GM18498 (cell line): ENCODE data around the gene GPR39.

Experiments used
- ATAC-seq: cut with Tn5 transposase; IDR thresholded peaks from one replicate; pipeline ENCODE4 v1.9.1; 2021; ENCODE audit warnings: mild to moderate bottlenecking, moderate library complexity; ENCODE audit not compliant: unreplicated experiment

GPR39 gene

DNA sequence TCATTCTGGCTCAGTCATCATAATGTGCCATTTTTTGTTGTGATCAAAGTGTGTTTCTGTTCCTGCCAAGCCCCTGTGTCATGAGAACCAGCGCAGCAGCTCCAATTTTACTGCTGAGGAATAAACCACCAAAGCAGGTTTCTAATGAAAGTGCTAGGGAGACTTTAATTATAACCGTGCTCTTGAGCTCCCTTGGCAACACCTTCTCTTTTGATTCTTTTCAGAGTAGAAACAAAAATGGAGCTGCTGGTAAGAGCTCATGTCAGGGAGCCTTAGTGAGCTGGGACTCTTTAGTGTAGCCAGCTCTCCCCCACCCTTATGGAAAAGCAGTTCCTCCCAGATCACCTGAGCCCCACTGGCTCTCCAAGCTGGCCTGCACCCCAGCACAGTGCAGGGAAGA lies 179.1 kb downstream of the GPR39 start:
- no peak for ATAC-seq

DNA sequence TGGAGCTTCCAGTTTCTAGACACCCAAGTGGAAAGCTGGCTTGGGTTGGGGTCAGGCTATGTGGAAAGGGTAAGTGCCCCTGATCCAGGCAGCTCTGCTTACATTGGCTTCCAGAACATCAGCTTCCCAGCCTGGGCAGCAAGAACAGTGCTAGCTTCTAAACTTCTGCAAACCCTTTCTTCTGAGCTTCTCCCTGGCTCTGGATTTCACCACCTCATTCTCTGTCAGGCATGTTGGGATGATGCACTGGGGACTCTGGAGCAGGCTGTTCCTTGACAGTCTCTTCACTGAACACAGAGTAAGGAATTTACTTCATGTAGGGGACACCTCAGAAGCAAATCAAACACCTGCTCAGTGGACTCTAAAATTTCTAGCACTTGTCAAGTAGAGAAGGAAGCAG lies 180.6 kb downstream of the GPR39 start:
- ATAC-seq, result no peak

DNA sequence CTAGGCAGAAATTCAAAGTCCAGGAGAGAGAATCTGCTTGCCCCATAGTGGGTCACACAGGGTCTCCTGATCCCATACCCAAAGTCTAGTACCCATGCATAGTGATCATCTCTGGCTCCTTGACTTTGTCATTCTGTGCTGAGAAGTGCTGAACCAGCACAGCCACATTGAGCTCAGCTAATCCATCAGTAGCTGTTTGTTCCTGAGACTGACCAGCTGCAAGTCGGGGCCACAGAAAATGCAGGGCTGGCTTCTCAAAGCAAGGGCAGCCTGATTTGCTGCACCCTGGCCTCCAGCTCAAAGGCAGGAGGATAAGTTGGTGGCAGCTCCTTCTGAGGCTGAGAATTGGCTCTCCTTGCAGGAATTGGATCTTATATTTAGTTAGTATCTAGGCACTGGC lies 181.2 kb downstream of the GPR39 start:
- no peak for ATAC-seq

DNA sequence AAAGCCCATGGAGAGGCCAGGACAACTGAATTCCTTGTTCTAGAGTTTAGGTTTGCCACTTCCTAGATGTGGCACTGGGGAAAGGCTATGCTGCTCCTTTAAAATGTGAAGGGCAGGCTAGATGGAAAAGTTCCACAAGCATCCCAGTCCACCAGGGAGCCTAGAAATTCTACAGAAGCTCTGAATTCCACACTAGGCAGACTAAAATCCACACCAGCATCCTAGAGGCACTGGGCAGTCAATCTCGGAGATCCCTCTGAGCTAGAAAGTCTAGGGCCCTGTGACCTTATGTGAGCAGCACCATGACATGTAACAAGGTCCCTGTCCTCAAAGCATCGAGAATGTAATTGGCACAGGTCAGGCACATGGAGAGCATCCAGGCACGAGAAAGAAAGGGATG lies 181.9 kb downstream of the GPR39 start:
- ATAC-seq, result no peak

DNA sequence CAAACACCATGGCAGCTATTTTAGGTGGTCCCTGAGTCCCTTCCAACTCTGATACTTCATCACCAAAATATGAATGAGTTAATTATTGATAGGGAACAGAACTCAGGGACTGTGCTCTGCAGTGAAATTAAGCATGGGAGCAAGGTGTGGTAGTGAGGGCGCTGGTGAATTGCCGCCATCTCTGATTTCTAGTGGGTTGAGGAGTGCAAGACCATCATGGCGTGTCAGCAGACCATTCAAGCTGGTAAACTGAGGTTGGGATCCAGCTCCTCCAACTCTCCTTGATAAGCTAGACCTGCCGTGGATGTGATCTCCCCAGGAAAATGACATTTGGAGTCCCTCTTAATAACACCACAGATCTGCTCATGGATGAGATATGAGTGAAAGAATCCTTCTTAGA lies 183.0 kb downstream of the GPR39 start:
- no peak for ATAC-seq

DNA sequence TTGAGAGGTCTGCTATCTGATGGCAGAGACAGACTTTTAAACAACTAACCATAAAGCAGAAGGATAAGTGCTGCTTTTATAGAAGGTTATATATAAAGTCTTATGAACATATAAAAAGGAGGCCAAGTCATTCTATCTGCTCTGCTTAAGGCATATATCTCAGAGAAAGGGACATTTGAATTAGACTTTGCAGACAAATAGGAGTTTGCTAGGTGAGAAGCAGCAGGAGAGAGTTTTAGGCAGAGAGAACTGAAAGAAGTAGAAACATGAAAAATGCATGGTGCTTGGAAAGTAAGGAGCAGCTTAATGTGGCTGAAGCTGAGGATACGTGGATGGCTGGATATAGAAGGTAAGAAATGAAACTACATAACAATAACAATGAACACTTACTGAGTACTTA lies 188.0 kb downstream of the GPR39 start:
- no peak for ATAC-seq

DNA sequence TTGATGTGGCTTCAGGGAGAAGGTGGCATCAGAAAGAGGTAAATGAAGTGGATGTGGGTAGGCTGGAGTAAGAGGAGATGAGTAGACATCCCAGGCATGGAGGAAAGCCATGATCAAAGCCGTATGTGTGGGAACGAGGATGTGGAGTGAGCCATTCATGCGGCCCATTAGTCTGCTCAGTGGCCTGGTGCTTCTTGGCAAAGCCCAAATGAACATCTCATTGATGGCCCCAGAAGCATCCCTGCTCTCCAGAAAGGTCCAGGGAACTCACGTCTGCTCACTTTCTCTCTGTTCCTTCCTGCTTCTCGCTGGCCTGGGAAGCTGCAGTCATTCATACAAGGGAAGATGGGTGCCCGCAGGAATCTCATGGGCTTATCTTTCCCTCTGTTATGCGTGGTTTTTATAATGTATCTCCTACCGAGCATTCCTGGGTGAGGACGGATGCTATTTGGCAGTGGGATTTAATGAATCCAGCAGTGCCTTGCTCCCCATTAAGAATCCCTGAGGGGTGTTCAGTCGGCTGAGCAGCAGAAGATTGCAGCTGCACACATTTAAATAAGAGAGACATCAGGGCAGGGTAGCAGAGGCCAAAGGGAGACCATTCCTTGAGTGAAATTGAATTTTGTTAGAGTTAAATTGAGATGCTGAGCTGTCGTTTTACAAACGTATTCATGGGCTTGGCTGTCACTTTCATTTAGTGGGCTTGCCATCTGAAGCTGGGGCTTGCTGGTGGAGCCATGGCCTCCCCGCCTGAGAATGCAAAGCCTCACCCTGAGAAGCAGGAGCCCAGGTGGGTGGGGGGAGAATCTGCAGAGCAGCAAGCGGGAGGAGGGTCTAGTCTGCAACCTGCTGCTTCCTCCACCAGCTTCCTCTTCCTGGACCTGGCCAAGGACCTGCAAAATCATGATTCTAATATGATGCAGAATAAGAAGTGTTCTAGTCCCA lies 188.9 kb downstream of the GPR39 start:
- no peak for ATAC-seq

DNA sequence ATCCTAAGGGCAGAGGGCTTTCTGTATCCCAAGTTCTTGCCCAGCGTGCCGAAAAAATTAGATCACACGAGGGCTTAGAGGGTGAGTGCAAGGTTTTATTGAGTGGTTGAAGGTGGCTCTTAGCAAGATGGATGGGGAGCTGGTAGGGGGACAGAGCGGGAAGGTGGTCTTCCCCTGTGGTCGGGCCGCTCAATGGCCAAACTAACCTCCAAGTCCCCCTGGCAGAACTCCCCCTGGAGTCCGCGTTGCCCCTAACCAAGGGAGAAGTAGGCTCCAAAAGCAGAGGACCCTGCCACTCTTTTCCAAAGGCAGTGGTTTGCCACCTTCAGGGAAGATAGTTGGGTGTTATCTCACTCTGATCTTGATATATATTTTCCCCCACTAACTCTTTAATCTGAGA lies 190.0 kb downstream of the GPR39 start:
- ATAC-seq, result no peak

DNA sequence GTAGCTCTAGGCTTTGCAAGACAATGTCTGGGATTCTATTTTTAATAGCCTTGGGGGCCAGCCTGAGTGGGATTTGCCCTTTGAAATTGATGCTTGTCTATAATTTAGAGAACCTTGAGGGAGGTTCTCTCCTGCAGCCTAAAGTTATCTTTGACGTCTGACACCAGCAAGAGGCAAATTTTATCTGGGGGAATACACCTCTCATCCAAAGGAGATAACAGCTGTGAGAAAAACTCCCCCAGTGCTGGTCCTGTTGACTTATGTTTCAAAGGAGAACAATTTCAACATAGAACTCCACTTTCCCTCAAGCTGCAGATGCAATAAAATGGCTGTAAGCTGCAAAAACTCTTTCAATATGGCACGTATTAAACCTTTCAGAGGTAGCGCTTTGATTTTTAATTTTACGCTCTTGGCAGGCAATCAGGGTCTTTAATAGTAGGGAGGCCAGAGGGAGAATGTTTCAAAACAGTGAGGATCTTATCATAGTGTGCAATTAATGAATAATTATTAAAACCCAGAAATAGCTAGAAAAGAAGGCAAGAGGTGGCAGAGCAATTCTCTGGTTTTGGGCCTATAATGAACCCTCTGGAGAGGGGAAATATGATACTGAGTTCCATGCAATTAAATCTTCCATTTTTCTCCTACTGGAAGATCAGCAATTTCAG lies 191.0 kb downstream of the GPR39 start:
- ATAC-seq, result no peak

DNA sequence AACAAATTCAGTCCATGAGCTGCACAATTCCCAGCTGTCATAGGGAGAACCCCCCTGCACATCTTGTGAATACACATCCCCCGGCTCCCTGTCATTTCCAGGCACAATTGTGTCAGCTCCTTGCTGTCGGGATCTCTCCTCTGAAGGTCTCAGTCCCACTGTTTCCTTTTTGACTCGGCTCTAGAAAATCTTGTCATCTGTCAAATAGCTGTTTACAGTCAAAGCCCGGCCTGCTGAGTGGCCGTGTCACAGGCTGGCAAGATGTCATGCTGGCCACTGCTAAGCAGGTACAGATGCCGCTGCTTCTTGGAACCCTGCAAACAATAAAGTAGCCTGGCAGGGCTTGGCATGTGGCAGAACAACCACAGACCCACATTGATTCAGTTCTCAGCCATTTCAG lies 191.7 kb downstream of the GPR39 start:
- no peak for ATAC-seq

DNA sequence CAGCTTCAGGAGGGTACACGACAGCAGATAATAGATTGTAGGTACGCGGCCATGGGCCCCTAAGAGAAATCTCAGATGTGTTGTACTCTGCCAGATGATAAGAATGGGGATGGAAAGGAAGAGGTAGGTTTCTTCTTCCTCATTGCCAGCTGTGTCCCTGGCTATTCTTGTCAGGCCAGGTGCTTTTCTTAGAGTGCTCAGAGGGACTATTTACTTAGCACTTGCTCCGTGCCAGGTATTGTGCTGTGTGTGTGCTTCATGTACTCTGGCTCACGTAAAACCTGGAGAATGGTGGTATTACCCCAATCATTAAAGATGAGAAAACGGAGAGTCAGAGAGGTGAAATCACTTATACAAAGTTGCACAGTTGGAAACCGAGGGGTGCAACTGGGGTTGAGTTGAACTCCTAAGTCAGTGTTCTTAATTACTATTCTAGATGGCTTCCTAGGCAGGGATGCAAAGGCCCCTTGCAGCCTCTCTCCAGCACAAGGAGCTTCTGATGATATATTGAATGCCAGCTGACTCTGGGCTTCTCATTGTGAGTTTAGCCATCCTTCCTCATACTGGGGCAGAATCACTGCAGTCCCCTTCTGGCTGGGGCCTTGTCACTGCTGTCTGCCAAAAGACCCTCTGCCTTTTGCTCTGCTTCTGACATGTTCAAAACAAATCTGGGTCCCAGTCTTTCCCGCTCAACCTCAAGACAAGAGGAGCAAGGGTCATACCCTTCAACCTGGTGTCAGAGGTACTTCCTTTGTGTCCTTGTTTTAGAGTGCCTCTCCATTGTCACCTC lies 192.7 kb downstream of the GPR39 start:
- ATAC-seq, result no peak

DNA sequence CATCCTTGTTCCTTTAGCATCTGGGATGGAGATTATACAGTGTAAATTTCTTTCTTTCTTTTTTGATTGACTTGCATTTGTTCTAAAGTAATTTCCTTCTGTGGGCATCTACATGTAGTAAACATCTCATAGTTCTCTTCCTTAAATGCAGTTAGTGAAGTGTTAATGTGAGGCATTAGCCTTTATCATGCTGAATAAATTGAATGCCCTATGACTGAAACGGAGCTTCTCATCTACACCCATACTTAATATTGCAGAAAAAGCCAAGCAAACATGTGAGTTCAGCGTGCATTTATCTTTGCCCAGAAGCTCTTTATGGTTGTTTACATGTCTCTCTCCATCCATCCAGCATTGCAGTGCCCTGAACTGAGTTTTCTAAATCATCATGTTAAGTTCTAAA lies 195.1 kb downstream of the GPR39 start:
- ATAC-seq, result no peak

DNA sequence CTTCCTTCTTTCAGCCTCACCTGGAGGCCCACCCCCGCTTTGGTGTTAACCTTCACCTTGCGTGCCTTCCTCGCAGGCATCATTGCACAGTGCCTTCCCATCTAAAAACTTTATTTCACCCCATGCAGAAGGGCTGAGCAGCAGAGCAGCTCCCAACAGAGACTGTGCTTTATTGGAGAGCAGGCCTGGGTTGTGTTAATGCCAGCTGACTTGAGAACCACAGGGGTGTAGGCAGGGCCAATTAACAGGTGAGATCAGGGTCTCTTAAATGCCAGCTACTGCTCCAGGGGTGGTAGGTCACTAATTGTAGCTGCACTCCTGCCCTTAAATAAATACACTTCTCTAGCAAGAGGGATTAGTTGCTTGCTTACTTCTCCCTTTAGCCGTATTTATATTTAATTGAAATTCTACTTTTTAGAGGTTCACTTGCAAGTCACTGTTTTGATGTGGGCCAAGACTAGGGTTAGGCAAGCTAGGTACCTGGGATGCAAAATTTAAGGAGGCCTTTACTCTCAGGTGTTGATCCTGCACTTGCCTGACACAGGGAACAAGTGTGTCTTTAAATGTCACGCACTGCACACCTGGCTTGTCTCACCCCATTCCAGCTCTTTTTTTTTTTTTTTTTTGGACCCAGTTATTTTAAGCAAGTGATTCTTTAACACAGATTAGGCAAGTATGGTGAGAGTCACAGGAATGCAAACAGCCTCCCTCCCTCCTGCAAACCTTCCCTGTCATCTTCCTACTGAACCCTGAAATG lies 198.9 kb downstream of the GPR39 start:
- no peak for ATAC-seq

DNA sequence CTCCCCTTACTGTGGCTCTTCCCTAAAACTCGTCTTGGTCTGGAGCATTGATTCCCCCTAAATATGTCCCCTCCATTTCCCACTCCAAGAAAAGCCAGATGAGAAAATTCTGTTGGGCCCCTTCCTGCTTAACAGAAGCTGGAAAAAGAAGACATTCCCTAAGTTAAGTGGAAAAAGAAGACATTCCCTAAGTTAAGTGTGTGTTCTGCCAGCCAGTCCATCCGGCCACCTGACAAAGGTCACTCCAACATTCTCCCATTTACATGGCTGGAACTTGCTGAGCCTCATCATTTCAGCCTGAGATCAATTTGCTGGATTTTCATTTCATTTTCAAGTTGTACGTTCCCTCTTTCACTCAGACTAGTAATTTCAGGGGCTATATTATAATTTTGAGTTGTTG lies 201.4 kb downstream of the GPR39 start:
- ATAC-seq, result no peak

DNA sequence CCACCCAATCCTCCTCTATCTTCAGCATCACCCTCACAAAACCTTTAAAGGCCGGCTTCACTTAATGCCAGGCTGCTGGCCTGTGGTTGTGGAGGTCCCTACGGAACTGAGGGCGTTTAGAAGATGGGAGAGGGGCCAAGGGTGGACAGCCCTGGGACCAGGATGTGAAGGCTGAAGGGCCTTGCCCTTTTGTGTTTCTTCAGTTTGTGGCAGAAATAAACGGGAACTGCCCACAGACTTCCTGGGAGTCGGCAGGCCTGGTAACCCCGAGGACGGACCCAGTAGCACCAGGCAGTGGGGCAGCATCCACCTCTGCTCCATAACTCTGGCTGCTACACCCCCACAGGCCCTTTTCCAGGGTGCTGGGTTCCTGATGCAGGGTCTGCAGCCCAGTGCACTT lies 202.1 kb downstream of the GPR39 start:
- ATAC-seq, result no peak

DNA sequence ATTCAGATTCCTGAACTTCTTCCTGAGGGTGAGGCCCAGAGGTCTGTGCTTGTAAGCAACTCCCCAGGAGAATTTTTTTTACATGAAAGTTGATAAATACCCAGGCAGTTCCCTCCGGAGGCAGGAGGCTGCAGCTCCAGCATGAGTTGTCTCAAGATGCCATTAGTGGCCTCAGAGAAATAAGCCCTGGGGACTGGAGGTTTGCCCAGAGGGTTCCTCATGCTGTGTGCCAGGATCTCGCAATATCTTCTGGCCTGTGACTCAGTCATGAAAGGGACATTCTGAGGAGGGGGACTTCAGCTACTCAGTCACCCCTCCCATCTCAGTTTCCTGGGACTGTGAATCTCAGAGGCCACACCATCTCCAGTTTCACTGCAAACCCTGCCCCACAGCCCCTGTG lies 203.5 kb downstream of the GPR39 start:
- ATAC-seq, result no peak

DNA sequence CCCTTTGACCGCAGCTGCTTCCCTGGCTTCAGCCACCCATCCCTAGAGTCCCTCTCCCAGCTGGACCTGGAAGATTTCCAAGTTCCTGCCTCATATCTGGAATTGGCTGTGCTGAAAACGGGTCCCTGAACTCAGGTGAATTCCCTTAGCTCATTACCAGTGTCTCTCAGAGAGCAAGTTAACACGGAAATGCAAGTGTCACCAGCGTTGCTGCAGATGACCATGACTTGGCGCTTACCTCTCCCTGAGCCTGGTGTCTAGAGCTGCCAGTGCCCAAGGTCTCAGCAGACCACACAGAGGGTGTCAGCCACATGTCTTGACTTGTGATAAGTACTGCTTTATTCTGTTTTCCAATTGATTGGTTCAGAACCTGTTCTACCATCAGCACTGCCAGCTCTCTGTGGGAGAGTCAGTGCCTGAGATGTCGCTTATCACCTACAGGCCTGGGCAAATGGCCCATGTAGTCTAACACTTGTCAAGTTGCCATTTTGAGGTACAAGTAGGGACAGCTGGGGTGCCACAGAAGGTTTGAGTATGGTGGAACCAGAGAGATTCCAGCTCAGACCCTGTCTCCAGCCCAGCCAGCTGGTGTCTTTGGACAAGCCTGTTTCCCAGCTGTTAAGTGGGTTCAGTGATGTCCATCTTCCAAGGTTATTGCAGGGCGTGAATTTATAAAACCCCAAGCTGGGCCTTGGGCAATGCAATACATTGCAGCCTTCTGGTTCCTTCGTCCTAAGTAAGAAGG lies 204.7 kb downstream of the GPR39 start:
- no peak for ATAC-seq

DNA sequence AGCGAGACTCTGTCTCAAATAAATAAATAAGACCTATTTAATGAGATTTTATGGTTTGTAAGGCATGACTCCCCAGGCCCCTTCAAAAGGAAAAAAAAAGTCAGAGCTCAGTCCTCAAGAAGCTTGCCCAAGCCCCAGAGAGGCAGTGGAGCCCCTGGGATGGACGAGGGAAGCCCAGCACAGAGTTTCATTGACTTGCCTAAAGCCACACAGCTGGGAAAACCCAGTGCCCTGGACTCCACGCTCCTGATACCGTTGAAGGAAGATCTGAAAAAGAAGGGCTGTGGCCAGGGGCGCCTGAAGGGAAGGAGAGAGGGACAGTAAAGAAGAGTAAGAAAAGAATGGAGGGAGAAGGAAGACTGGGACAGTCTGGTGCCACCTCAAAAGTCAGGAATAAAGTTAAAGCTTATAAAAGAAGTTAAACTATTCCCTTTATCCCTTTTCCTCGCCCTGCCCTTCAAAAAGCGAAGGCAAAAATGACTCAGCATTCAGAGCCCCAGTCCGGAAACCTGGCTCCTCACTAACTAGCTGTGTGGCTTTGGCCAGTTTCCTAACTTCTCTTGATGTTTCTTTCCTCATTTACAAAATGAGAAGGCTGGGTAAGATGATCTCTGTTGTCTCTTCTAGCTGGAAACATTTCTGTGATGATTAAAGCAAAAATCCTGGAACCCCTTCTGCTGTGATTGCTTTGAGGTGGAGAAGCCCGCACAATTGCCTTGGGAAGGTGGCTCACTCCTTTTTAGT lies 206.7 kb downstream of the GPR39 start:
- no peak for ATAC-seq

DNA sequence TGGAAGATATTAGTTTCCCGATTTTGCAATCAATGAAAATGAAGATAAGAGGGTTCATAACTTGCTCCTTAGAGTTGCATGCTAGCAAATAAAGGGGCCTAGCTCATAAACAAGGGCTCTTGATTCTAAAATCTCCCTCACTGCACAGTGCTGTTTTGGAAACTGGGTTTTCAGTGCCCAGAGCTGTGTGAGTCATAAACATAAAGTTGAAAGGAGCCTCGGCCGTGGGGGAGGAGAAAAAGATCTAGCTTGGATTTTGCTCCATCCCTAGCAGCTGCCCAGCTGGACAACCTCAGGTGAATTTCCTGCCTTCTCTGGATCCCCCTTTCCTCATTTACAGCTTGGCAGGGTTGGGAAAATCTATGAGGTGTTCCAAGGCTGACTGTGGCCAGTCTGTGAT lies 210.9 kb downstream of the GPR39 start:
- ATAC-seq, result no peak
